ENCODE data around the gene CDIPT. TPM values are rescaled to one million over a fixed set of nuclear protein-coding genes. Genes with fewer than 3 reads are reported as not detected.

Gene CDIPT
- polyA plus RNA-seq, 1 donor from 2014 or later: 95.6 TPM

DNA sequence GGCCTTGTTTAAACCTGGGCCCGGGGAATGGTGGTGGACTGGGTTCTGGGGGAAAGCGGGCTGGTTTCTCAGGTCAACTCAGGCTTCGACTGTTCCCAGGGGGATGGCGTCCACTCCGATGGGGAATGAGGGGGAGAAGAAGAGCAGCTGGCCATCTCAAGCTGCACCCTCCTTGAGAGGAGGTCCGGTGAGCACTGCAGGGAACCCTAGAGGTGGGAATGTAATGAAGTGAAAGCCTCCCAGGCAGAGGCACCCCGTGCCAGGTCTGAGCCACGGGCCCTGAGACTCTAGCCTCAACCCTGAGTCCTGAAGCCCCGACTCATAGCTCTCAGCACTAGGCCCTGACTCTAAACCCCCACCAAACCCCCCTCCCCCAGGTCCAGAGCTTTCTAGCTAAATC, 1.2 kb upstream of the CDIPT start:
- TF ChIP-seq TAF1 (IDR thresholded peaks at IDR 0.05; ENCODE audit: low read depth) (no peak), MXI1 (conservative IDR thresholded peaks at IDR 0.05; ENCODE audit: poor library complexity, severe bottlenecking) (no peak), EP300 (conservative IDR thresholded peaks at IDR 0.05; ENCODE audit: poor library complexity, severe bottlenecking) (no peak), EZH2 (IDR thresholded peaks at IDR 0.05; ENCODE audit: borderline replicate concordance, insufficient read depth, low read length, poor library complexity, severe bottlenecking) (no peak), RAD21 (conservative IDR thresholded peaks at IDR 0.05) (no peak), SMC3 (conservative IDR thresholded peaks at IDR 0.05; ENCODE audit: poor library complexity) (no peak), POLR2AphosphoS5 (IDR thresholded peaks at IDR 0.05) (no peak)
- TF ChIP-seq, protein P1, sequence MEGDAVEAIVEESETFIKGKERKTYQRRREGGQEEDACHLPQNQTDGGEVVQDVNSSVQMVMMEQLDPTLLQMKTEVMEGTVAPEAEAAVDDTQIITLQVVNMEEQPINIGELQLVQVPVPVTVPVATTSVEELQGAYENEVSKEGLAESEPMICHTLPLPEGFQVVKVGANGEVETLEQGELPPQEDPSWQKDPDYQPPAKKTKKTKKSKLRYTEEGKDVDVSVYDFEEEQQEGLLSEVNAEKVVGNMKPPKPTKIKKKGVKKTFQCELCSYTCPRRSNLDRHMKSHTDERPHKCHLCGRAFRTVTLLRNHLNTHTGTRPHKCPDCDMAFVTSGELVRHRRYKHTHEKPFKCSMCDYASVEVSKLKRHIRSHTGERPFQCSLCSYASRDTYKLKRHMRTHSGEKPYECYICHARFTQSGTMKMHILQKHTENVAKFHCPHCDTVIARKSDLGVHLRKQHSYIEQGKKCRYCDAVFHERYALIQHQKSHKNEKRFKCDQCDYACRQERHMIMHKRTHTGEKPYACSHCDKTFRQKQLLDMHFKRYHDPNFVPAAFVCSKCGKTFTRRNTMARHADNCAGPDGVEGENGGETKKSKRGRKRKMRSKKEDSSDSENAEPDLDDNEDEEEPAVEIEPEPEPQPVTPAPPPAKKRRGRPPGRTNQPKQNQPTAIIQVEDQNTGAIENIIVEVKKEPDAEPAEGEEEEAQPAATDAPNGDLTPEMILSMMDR (IDR thresholded peaks at IDR 0.05; ENCODE audit: poor library complexity, severe bottlenecking): no peak
- TF ChIP-seq, protein P2, sequence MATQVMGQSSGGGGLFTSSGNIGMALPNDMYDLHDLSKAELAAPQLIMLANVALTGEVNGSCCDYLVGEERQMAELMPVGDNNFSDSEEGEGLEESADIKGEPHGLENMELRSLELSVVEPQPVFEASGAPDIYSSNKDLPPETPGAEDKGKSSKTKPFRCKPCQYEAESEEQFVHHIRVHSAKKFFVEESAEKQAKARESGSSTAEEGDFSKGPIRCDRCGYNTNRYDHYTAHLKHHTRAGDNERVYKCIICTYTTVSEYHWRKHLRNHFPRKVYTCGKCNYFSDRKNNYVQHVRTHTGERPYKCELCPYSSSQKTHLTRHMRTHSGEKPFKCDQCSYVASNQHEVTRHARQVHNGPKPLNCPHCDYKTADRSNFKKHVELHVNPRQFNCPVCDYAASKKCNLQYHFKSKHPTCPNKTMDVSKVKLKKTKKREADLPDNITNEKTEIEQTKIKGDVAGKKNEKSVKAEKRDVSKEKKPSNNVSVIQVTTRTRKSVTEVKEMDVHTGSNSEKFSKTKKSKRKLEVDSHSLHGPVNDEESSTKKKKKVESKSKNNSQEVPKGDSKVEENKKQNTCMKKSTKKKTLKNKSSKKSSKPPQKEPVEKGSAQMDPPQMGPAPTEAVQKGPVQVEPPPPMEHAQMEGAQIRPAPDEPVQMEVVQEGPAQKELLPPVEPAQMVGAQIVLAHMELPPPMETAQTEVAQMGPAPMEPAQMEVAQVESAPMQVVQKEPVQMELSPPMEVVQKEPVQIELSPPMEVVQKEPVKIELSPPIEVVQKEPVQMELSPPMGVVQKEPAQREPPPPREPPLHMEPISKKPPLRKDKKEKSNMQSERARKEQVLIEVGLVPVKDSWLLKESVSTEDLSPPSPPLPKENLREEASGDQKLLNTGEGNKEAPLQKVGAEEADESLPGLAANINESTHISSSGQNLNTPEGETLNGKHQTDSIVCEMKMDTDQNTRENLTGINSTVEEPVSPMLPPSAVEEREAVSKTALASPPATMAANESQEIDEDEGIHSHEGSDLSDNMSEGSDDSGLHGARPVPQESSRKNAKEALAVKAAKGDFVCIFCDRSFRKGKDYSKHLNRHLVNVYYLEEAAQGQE (IDR thresholded peaks at IDR 0.05; ENCODE audit: borderline replicate concordance): no peak
- Histone ChIP-seq H3K27ac (ENCODE audit: low read length) (no peak overlapping the region), H3K4me3 (ENCODE audit: low read length) (no peak overlapping the region), H3F3A (ENCODE audit: insufficient read depth, low read length, poor library complexity, severe bottlenecking) (no peaks in the 10 kb centered on the region), H3K79me2 (replicated peaks; ENCODE audit: insufficient read depth, low read length) (peaks cover 6% of the 10 kb centered on the region), H3K27me3 (ENCODE audit: insufficient read depth, low read depth, low read length) (no peaks in the 10 kb centered on the region), H4K20me1 (ENCODE audit: insufficient read depth) (no peaks in the 10 kb centered on the region), H3K9ac (ENCODE audit: low read length) (no peak overlapping the region), H3K36me3 (ENCODE audit: insufficient read depth, low read length) (no peaks in the 10 kb centered on the region), H3K9me2 (ENCODE audit: insufficient read depth, low read length) (no peaks in the 10 kb centered on the region), H2AFZ (ENCODE audit: low read depth, low read length) (no peak overlapping the region), H3K4me2 (ENCODE audit: low read length) (no peak overlapping the region), H3K9me3 (ENCODE audit: low read length) (no peaks in the 10 kb centered on the region)

DNA sequence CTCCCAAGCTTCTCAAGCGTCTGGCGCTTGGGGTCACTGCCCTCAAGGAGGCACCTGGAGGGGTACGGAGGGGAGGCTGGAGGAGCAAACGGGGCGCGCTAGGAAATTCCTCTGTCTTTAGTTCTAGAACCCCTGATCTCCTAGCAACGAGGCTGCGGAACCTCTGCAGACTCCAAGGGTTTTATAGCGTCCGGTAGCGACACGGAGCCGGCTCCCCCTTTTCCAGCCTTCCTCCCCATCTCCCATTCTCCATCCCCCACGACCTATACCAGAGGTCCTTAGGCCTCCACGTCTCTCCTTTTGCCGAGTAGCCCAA, 601 bp upstream of the CDIPT start:
- Histone ChIP-seq H3K36me3 (ENCODE audit: insufficient read depth, low read length) (no peaks in the 10 kb centered on the region), H3K4me2 (ENCODE audit: low read length) (no peak overlapping the region), H3K27me3 (ENCODE audit: insufficient read depth, low read depth, low read length) (no peaks in the 10 kb centered on the region), H3K79me2 (replicated peaks; ENCODE audit: insufficient read depth, low read length) (peaks cover 6% of the 10 kb centered on the region), H4K20me1 (ENCODE audit: insufficient read depth) (no peaks in the 10 kb centered on the region), H3K4me3 (ENCODE audit: low read length) (peak overlapping the region; percentile 90), H3K9me3 (ENCODE audit: low read length) (no peaks in the 10 kb centered on the region), H2AFZ (ENCODE audit: low read depth, low read length) (no peak overlapping the region), H3K27ac (ENCODE audit: low read length) (peak overlapping the region; percentile 82), H3K9ac (ENCODE audit: low read length) (no peak overlapping the region), H3F3A (ENCODE audit: insufficient read depth, low read length, poor library complexity, severe bottlenecking) (no peaks in the 10 kb centered on the region), H3K9me2 (ENCODE audit: insufficient read depth, low read length) (no peaks in the 10 kb centered on the region)
- TF ChIP-seq SMC3 (conservative IDR thresholded peaks at IDR 0.05; ENCODE audit: poor library complexity) (peak; percentile 14), EZH2 (IDR thresholded peaks at IDR 0.05; ENCODE audit: borderline replicate concordance, insufficient read depth, low read length, poor library complexity, severe bottlenecking) (no peak)
